ENCODE measurements around the gene CSTF1. TPM values are rescaled to one million over a fixed set of nuclear protein-coding genes. Genes with fewer than 3 reads are reported as not detected.

The CSTF1 gene
- total RNA-seq, 2 donors from 2014 or later, result 16.4 to 22.8 TPM

GRCh38 chr20:56422824-56423189, 30.4 kb downstream of the CSTF1 start:
- Histone ChIP-seq H3K9me3 (no peaks in the 10 kb centered on the region), H3K27ac (no peak overlapping the region), H3K4me1 (peaks cover 0 to 12% of the 10 kb centered on the region in 2 donors), H3K4me3 (no peak overlapping the region), H3K27me3 (no peaks in the 10 kb centered on the region), H3K36me3 (no peaks in the 10 kb centered on the region)
- no peak for TF ChIP-seq CTCF (IDR thresholded peaks at IDR 0.05)
- no peak for DNase-seq (ENCODE audit: low spot score)

- Histone ChIP-seq H3K4me3 (no peak overlapping the region), H3K36me3 (no peaks in the 10 kb centered on the region), H3K4me1 (peaks cover 0 to 12% of the 10 kb centered on the region in 2 donors), H3K9me3 (no peaks in the 10 kb centered on the region), H3K27ac (no peak overlapping the region), H3K27me3 (no peaks in the 10 kb centered on the region)
- DNase-seq (ENCODE audit: low spot score), result no peak
- no peak for TF ChIP-seq CTCF (IDR thresholded peaks at IDR 0.05)
Observed at GRCh38 chr20:56423211-56423610, 30.8 kb downstream of the CSTF1 start.

- no peak for DNase-seq (ENCODE audit: low spot score)
- TF ChIP-seq CTCF (IDR thresholded peaks at IDR 0.05), result no peak
- no peak overlapping the region for H3K27ac ChIP-seq
- peaks cover 0 to 12% of the 10 kb centered on the region in 2 donors for H3K4me1 ChIP-seq
- no peak overlapping the region for H3K4me3 ChIP-seq
- H3K36me3 ChIP-seq, result no peaks in the 10 kb centered on the region
- H3K27me3 ChIP-seq, result no peaks in the 10 kb centered on the region
- H3K9me3 ChIP-seq, result no peaks in the 10 kb centered on the region
Observed at GRCh38 chr20:56423886-56424285, 31.4 kb downstream of the CSTF1 start.

GRCh38 chr20:56424931-56425330, 32.5 kb downstream of the CSTF1 start:
- no peak for DNase-seq (ENCODE audit: low spot score)
- Histone ChIP-seq H3K36me3 (no peaks in the 10 kb centered on the region), H3K4me1 (peaks cover 0 to 6% of the 10 kb centered on the region in 2 donors), H3K4me3 (no peak overlapping the region), H3K27me3 (no peaks in the 10 kb centered on the region), H3K27ac (no peak overlapping the region), H3K9me3 (no peaks in the 10 kb centered on the region)
- TF ChIP-seq CTCF (IDR thresholded peaks at IDR 0.05), result no peak

- no peaks in the 10 kb centered on the region for H3K36me3 ChIP-seq
- H3K9me3 ChIP-seq, result no peaks in the 10 kb centered on the region
- no peaks in the 10 kb centered on the region for H3K27me3 ChIP-seq
- TF ChIP-seq CTCF (IDR thresholded peaks at IDR 0.05), result no peak
- DNase-seq (ENCODE audit: low spot score), result no peak
- no peak overlapping the region for H3K4me3 ChIP-seq
- no peak overlapping the region for H3K27ac ChIP-seq
- peaks cover 0 to 6% of the 10 kb centered on the region in 2 donors for H3K4me1 ChIP-seq
Observed at GRCh38 chr20:56426026-56426425, 33.6 kb downstream of the CSTF1 start.

GRCh38 chr20:56426926-56427325, 34.5 kb downstream of the CSTF1 start:
- DNase-seq (ENCODE audit: low spot score), result no peak
- Histone ChIP-seq H3K27ac (no peak overlapping the region), H3K4me3 (no peak overlapping the region), H3K9me3 (no peaks in the 10 kb centered on the region), H3K27me3 (no peaks in the 10 kb centered on the region), H3K4me1 (peaks cover 0 to 6% of the 10 kb centered on the region in 2 donors), H3K36me3 (no peaks in the 10 kb centered on the region)
- TF ChIP-seq CTCF (IDR thresholded peaks at IDR 0.05), result no peak
